ENCODE measurements around the gene GCN1.

The GCN1 gene

GRCh38 chr12:120235369-120236323 lies 41.1 kb upstream of the GCN1 start:
- Histone ChIP-seq H3K4me3 (ENCODE audit: low read length) (peak overlapping the region; percentile 17), H3K27me3 (ENCODE audit: insufficient read depth, low read length) (no peaks in the 10 kb centered on the region), H3K9me3 (ENCODE audit: low read length) (no peaks in the 10 kb centered on the region), H3K36me3 (ENCODE audit: insufficient read depth, low read length) (no peaks in the 10 kb centered on the region), H2AFZ (ENCODE audit: low read depth, low read length) (no peak overlapping the region), H3K4me1 (ENCODE audit: insufficient read depth, low read length) (peaks cover 43% of the 10 kb centered on the region)

DNA sequence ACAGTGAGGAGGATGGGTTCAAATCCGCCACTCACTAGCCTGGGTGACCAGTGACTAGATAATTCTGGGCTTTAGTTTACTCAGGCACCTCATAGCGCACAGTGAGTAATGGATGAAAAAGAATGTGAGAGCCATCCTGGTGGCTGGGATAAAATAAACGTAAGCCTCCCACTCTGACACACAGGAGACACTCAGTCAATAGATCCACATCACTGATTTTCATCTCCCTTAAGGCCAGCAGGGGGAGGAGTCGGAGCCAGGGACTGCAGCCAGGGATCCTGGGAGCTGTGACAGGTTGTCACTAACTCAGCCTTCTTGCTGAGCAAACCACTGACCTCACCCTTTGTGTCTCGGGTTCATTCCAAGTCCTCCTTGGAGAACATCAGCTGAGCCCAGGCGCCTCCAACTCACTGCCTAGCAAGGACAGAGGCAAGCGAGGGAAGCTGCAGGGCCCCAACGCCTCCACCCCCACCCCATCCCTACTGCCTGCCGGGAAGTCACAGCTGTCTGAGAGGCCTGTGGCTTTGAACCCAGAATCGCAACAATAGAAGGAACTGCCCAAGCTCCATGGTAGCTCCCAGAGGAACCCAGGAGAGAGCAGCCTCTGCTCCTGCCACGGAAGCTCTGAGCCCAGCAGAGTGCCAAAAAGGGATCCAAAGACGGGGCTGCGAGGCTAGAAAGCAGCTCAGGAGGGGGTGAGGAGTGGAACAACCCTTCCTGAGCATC lies 40.3 kb upstream of the GCN1 start:
- H3K27me3 ChIP-seq (ENCODE audit: insufficient read depth, low read length), result no peaks in the 10 kb centered on the region
- no peak overlapping the region for H2AFZ ChIP-seq (ENCODE audit: low read depth, low read length)
- H3K4me1 ChIP-seq (ENCODE audit: insufficient read depth, low read length), result peaks cover 52% of the 10 kb centered on the region
- no peaks in the 10 kb centered on the region for H3K36me3 ChIP-seq (ENCODE audit: insufficient read depth, low read length)
- peak overlapping the region; percentile 17 for H3K4me3 ChIP-seq (ENCODE audit: low read length)
- H3K9me3 ChIP-seq (ENCODE audit: low read length), result no peaks in the 10 kb centered on the region

DNA sequence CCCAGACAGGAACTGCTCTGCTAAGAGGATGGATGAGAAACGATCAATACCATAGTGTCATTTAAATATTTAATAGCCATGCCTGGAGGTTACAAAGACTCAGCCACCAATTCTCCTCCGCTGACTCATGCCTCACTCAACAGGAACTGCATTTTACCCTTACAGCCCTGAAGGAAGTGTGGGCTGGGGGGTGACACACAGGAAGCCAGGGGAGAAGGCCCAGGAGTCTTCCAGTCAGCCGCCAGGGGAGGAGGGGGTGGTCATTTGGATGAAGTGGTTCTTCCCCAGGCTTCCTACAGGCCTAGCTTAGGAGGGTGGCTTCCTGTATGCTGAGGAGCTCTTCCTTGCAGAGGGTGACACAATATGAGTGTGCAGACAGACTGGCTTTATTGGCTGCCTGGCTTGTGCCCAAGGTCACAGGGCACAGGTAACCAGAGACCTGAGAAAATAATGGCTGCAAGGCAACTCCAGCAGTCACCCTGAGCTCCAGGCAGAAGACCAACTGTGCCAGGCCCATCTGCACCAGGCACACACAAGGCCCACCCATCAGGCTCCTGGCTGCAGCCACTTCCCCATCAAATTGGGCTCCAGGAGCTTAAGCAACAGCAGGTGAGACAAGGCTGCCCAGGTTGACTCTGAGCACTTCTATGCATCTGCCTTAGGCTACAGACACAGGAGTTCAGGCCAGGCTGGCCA lies 36.9 kb upstream of the GCN1 start:
- no peaks in the 10 kb centered on the region for H3K9me3 ChIP-seq (ENCODE audit: low read length)
- H3K4me1 ChIP-seq (ENCODE audit: insufficient read depth, low read length), result peaks cover 66% of the 10 kb centered on the region
- H3K36me3 ChIP-seq (ENCODE audit: insufficient read depth, low read length), result no peaks in the 10 kb centered on the region
- H3K4me3 ChIP-seq (ENCODE audit: low read length), result no peak overlapping the region
- no peak overlapping the region for H2AFZ ChIP-seq (ENCODE audit: low read depth, low read length)
- no peaks in the 10 kb centered on the region for H3K27me3 ChIP-seq (ENCODE audit: insufficient read depth, low read length)

DNA sequence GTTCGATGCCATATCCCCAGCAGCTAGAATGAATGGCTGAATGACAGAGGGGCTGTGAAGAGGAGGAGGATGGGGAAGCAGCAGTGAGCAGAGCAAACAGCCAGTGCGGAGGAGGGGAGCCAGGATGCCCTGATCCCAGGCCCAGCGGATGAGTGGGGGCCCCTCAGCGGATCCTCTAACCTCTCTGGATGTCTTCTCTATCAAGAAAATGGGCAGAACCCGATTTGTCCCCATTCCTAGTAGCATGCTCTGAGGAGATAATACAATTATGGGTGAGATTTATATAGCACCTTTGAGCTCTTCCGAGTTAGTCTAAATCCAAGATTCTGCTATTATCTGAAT lies 36.4 kb upstream of the GCN1 start:
- Histone ChIP-seq H3K4me3 (ENCODE audit: low read length) (no peak overlapping the region), H3K36me3 (ENCODE audit: insufficient read depth, low read length) (no peaks in the 10 kb centered on the region), H3K4me1 (ENCODE audit: insufficient read depth, low read length) (peaks cover 63% of the 10 kb centered on the region), H2AFZ (ENCODE audit: low read depth, low read length) (no peak overlapping the region), H3K27me3 (ENCODE audit: insufficient read depth, low read length) (no peaks in the 10 kb centered on the region), H3K9me3 (ENCODE audit: low read length) (no peaks in the 10 kb centered on the region)

GRCh38 chr12:120230326-120230973 lies 35.9 kb upstream of the GCN1 start:
- Histone ChIP-seq H3K27me3 (ENCODE audit: insufficient read depth, low read length) (no peaks in the 10 kb centered on the region), H3K4me1 (ENCODE audit: insufficient read depth, low read length) (peaks cover 63% of the 10 kb centered on the region), H3K4me3 (ENCODE audit: low read length) (no peak overlapping the region), H3K36me3 (ENCODE audit: insufficient read depth, low read length) (no peaks in the 10 kb centered on the region), H3K9me3 (ENCODE audit: low read length) (no peaks in the 10 kb centered on the region), H2AFZ (ENCODE audit: low read depth, low read length) (no peak overlapping the region)

DNA sequence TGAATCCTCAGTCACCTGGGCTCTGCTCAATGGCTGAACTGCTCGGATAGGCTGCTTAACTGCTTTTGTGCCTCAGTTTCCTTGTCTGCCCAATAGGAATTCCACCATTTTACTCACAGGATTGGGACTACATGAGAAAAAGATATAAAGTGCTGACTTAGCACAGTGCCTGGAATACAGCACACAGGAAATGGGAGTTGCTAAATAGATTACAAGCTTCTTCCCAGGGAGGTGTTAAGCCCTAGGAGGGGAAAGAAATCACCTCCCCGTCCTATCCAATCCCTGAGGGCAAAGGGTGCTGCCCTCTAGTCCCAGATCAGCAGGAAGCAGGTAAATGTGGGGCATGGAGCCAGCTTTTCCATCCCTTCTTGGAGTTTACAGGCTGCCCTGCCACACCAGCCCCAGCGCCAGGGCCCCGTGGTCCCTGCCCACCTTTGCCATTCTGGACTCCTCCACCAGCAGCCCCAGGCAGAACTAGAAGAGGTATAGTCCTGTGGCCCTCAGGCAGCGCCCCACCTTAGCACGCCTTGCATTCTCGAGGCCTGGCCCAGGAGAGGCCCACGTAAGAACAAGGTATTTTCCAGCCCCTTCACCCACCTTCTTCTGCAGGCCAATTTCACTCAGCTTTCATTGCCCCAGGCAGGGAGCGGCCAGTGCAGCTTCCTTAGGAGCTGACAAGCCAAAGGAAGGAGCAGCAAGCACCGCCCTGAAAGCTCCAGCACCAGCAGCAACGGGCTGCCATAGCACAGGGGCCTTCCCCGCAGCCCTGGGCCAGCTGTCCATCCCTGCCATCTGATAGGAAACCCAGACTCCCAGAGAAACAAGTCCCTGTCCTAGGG lies 35.2 kb upstream of the GCN1 start:
- no peaks in the 10 kb centered on the region for H3K9me3 ChIP-seq (ENCODE audit: low read length)
- H3K4me1 ChIP-seq (ENCODE audit: insufficient read depth, low read length), result peaks cover 61% of the 10 kb centered on the region
- H3K27me3 ChIP-seq (ENCODE audit: insufficient read depth, low read length), result no peaks in the 10 kb centered on the region
- H2AFZ ChIP-seq (ENCODE audit: low read depth, low read length), result no peak overlapping the region
- no peak overlapping the region for H3K4me3 ChIP-seq (ENCODE audit: low read length)
- H3K36me3 ChIP-seq (ENCODE audit: insufficient read depth, low read length), result no peaks in the 10 kb centered on the region

DNA sequence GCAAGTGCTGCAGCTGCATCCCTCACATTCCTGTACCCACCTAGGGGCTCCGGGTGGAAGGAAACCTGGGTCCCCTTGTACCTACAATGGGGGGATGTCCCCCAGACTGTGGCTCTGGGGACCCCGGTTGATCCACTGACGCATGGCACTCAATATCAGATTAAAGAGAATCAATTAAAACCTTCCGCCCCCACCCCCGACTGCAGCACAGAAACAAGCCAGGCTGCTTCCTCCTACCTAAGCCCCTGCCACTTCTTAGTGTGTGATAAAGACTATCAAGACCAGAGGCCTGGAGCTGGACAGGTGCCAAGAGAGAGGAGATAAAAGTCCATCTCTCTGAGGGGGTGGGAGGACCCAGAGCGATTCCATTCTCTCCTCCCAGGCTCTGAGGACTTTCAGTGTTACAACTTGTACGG lies 34.6 kb upstream of the GCN1 start:
- Histone ChIP-seq H3K4me3 (ENCODE audit: low read length) (no peak overlapping the region), H2AFZ (ENCODE audit: low read depth, low read length) (no peak overlapping the region), H3K27me3 (ENCODE audit: insufficient read depth, low read length) (no peaks in the 10 kb centered on the region), H3K36me3 (ENCODE audit: insufficient read depth, low read length) (no peaks in the 10 kb centered on the region), H3K4me1 (ENCODE audit: insufficient read depth, low read length) (peaks cover 56% of the 10 kb centered on the region), H3K9me3 (ENCODE audit: low read length) (no peaks in the 10 kb centered on the region)

DNA sequence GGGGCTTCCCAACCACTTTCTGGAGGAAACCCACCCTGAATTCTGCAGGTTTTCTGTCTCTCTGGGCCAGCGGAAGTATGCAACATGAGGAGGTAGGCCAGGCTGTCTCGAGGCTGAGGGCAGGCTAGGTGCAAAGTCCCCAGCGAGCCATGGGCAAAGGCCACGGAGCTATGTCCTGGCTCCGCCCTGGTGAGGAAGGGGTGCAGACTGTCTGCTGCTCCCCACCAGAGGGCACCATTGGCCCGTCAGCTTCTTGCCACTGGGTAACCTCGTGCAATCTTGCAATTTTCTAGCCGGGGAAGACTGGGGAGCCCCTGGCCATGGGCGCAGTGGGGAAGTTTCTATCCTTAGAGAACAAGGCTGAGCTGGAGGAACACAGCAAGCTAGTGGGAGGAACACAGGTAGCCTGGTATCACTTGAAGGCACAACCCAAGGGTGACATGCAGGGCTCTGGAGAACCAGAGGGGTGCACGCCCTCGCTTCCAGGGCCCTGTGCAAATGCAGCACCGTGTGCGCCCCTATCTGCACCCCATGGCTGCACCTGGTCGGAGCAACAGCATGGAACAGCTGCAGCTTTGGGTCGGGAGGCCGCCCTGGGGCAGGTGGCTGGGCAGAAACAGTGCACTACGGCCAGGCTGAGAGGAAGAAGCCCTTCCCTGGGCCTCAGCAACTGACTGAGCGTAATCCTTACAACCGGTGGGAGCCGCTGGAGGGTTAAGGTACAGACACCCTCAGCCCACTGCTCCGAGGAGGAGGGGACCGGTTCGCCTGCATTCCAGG lies 34.0 kb upstream of the GCN1 start:
- Histone ChIP-seq H3K4me1 (ENCODE audit: insufficient read depth, low read length) (peaks cover 56% of the 10 kb centered on the region), H2AFZ (ENCODE audit: low read depth, low read length) (no peak overlapping the region), H3K27me3 (ENCODE audit: insufficient read depth, low read length) (no peaks in the 10 kb centered on the region), H3K4me3 (ENCODE audit: low read length) (no peak overlapping the region), H3K36me3 (ENCODE audit: insufficient read depth, low read length) (peaks cover 5% of the 10 kb centered on the region), H3K9me3 (ENCODE audit: low read length) (no peaks in the 10 kb centered on the region)

GRCh38 chr12:120228041-120228290 lies 33.5 kb upstream of the GCN1 start:
- Histone ChIP-seq H3K36me3 (ENCODE audit: insufficient read depth, low read length) (peaks cover 7% of the 10 kb centered on the region), H3K9me3 (ENCODE audit: low read length) (no peaks in the 10 kb centered on the region), H2AFZ (ENCODE audit: low read depth, low read length) (no peak overlapping the region), H3K4me3 (ENCODE audit: low read length) (no peak overlapping the region), H3K4me1 (ENCODE audit: insufficient read depth, low read length) (peaks cover 55% of the 10 kb centered on the region), H3K27me3 (ENCODE audit: insufficient read depth, low read length) (no peaks in the 10 kb centered on the region)

DNA sequence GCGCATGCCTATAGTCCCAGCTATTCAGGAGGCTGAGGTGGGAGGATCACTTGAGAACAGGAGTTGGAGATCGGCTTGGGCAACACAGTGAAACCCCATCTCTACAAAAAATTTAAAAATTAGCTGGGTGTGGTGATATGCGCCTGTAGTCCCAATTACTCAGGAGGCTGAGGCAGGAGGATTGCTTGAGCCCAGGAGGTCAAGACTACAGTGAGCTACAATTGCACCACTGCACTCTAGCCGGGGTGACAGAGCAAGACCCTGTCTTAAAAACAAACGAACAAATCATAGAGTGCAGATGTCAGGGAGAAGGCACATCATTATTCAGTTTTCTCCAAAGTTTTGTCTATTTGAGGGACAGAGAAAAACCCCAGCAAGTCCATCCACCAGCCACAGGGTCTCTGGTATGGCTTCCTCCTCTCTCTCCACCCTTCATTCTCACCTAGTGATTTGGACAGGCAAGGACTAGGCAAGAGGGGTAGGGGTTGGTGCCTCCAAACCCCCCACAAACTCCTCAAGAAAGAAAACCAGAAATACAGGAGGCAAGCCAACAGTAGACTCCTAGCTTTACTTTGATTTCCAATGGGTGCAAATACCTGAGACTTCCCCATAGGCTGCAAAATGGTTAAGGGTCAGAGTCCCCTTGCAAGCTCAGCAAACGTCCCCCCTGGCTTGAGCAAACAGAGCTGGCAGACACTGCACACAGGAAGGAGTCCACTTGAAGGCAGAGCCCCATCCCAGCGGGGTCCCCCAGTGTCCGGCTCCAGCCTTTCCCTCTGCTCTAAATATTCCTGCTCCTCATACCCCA lies 32.9 kb upstream of the GCN1 start:
- no peaks in the 10 kb centered on the region for H3K9me3 ChIP-seq (ENCODE audit: low read length)
- no peaks in the 10 kb centered on the region for H3K27me3 ChIP-seq (ENCODE audit: insufficient read depth, low read length)
- H2AFZ ChIP-seq (ENCODE audit: low read depth, low read length), result no peak overlapping the region
- no peak overlapping the region for H3K4me3 ChIP-seq (ENCODE audit: low read length)
- peaks cover 12% of the 10 kb centered on the region for H3K36me3 ChIP-seq (ENCODE audit: insufficient read depth, low read length)
- peaks cover 50% of the 10 kb centered on the region for H3K4me1 ChIP-seq (ENCODE audit: insufficient read depth, low read length)

DNA sequence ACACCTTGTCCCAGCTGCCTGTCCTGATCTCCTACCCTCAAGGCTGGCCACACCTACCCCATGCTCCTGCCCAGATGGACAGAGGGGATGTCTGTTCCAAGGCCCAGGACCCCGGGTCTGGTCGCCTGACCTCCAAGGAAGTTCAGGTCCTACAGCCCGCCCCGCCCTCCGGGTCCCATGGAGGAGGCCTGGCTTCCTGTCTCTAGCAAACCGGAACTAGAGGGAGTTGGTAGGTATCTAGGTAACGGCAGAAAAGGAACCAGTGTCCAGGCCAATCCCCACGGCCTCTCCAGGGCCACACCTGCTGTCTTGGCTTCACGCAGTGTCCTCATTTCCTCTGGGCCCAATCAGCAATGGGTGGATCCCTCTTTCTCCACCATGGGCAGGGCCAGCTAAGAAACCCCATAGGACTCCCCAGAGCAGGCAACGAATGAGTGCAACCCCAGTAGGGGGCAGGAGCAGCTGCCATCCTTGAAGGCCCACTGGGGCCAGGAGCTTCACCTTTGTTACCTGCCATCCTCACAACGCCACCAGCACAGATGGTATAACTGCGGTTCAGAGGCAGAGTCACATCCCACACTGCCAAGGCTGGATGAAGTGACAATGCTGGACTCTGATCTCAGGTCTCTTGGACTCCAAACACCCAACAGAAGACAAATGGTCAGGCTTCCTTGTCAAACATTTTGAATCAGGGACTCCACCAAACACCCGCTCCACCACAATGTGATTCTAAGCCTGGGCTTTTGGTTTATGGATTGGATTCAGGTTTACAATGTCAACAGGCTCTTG lies 31.5 kb upstream of the GCN1 start:
- Histone ChIP-seq H3K27me3 (ENCODE audit: insufficient read depth, low read length) (no peaks in the 10 kb centered on the region), H3K4me1 (ENCODE audit: insufficient read depth, low read length) (peaks cover 37% of the 10 kb centered on the region), H2AFZ (ENCODE audit: low read depth, low read length) (no peak overlapping the region), H3K36me3 (ENCODE audit: insufficient read depth, low read length) (peaks cover 24% of the 10 kb centered on the region), H3K9me3 (ENCODE audit: low read length) (no peaks in the 10 kb centered on the region), H3K4me3 (ENCODE audit: low read length) (no peak overlapping the region)
